Activated CD8-positive, alpha-beta memory T cell treated with anti-CD3 and anti-CD28 coated beads, Interleukin-2, amount 50 U/mL, for 1 hour (primary cell): Measurements from ENCODE around the gene SSPN.

Experiments
- DNase-seq: peaks from one replicate; pipeline ENCODE4 v3.0.0-alpha.2; 2020; ENCODE audit errors: extremely low read depth

Gene SSPN

DNA sequence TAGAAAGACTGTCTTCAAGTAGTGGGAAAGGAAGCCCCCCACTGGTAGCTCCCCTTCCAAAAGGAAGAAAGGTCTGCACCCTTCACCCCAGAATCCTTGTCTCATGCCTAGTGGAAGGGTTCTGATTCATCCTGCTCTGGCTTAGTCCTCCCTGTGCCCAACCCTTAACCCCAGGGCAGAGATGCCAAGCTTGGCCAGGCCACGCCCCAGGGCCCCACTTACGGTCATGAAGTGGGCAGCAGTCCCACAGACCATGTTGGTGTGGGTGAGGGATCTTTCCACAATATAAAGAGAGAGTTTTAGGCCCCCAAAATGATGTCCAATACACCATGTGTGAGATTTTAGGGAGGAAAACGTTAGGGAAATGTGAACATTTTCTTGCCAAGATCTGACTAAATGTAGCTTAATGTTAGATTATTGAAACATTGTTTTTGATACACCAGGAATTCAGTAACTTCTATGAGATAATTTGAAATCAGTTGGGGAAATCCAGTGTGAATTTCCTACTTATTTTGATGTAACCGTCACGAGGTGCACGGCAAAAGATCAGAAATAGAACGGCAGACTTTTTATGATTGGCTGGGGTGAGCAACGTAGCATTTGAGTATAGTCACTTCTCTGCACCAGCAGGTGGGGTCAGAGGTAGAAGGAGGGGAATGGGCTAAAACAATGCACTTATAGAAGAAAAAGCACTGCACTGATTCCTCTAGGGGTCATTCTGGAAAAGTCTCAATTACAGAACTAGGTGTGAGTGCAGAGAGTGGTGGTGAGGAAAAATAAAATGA lies 8.2 kb upstream of the SSPN start:
- DNase-seq: no peak

DNA sequence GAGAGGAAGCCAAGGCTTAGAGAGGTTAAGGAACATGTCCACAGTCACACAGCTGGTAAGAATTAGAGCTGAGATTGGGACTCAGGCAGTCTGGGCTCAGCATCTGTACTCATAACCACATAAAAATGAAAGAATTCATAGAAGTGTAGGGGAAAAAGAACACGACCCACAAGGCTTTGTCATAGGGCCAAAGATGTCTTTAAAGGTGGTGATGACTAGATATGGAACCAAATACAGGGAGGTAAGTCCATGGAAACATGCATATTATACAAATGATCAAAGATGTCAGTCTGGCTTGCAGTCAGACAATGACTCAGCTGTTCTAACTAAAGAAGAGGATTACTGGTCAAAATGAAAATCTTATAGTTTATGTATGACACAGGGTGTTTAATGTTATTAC lies 7.2 kb upstream of the SSPN start:
- DNase-seq: no peak

DNA sequence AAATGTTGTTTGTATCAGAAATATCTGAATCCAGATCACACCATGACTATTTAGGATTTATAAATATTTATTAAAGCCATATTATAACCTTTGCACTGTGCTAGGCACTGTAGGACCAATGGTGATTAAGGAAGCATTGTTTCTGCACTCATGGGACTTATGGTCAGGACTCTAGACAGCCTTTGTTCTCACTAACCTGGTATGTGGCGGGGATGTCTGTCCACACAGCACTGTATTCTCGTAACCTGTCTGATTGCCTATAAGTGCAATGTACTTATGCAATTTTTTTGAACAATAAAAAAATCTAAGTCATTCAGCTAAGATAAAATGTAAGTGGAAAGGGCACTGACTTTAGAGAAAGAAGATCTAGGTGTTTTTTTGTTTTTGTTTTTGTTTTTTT lies 6.7 kb upstream of the SSPN start:
- DNase-seq: no peak

DNA sequence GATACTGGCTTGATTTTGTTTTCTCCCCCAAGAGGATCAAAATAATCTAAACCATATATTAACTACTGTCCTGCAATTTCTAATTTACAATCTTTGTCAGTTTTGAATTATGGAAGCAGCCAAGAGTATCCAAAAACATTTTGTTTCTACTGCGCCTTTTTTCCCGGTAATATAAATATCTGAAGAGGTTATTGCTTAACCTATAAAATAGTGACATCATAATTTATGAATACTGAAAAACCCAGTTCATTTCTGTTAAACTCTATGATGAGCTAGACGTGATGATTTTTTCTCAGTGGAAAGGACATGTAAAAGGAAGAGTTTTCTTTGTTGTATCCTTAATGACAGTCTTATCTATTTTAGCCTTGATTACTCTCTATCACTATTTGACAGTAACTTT lies 3.2 kb upstream of the SSPN start:
- DNase-seq: no peak

DNA sequence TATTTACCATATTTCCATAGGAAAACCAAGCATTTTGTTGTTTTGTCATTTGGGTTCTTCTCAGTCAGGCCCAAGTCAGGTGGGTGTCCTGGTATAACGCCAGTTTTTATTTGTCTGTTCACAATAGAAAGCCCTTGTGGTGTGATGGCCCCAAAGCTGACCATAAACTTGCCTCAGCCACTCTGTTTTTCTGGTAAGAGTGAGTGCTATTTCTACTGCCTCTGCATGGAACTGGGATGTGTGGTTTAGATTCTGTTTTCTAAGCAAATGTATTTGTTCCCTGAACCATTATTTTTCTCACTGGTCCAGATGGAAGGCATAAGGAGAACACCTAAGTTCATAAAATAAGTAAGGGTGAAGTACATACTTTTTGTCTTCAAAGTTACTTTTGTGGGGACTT lies 1.8 kb upstream of the SSPN start:
- DNase-seq: no peak

DNA sequence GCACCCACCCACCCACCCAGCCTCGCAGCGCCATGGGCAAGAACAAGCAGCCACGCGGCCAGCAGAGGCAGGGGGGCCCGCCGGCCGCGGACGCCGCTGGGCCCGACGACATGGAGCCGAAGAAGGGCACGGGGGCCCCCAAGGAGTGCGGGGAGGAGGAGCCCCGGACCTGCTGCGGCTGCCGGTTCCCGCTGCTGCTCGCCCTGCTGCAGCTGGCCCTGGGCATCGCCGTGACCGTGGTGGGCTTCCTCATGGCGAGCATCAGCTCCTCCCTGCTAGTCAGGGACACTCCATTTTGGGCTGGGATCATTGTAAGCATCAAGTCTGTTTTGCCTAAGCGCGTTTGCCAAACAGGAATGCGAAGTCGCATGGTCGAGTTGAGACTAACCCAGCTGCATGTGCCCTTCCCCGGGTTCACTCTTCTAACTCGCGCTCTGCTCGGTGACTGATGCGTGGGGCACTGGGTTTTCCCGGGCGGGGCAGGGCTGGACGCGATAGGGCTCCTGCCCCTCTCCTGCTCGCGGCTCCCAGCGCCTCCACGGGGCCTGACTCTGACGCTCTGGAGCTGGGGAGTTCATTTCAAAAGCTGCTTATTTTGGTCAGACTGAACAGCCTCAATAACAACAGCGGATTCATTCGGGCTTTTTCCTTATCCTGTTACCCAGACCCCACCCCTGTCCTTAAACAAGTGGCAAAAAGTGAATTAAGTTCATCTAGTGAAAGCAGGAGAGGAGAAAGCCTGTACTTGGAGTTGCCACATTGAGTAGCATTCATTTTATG lies 458 bp downstream of the SSPN start:
- no peak for DNase-seq

DNA sequence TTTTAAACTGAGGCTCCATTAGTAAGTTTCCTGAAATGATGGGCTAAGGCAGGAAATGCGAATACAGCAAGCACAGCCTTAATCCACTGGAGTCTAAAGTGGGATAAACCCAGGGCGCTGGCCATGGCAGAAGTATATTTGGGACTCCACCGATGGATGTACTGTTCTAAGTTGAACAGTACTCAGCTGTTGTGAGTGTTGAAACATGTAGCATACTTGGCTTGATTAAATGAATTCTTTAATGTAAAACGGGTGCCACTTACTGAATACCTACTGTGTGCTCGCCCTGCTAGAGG lies 996 bp downstream of the SSPN start:
- DNase-seq: no peak

DNA sequence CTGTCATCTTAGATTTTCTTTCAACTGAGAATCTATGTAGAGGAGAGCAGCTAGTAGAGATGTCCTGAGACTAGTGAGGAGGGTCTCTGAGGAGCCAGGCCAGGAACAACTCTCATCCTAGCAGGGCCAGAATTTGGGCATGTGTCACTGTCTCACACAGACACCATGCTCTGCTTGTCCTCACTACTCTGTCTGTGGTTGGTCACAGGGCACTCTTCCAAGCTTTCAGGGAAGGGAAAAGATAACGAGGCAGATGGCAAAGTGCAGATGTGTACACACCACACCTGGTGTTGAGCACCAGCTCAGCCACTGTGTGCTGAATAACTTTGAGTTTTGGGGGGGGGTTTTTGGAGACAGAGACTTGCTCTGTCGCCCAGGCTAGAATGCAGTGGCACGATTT lies 2.5 kb downstream of the SSPN start:
- no peak for DNase-seq

DNA sequence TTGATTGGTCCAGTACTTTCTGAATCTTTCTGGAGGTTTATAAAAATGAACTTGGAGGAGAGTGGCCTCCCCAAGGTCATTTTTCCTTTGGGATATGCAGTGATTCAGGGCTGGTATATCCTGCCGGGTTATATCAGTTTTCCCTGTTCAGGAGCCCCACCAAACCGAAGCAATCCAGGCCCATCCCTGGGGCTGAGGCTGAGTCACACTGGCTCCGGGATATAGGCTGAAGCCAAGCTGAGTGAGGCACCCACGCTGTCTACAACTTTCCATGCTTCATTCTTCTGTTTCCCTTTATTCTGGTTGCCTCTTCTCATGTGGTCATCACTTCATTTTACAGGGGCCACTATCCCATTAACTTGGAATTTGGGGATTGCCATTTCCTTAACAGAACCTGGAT lies 3.4 kb downstream of the SSPN start:
- no peak for DNase-seq

DNA sequence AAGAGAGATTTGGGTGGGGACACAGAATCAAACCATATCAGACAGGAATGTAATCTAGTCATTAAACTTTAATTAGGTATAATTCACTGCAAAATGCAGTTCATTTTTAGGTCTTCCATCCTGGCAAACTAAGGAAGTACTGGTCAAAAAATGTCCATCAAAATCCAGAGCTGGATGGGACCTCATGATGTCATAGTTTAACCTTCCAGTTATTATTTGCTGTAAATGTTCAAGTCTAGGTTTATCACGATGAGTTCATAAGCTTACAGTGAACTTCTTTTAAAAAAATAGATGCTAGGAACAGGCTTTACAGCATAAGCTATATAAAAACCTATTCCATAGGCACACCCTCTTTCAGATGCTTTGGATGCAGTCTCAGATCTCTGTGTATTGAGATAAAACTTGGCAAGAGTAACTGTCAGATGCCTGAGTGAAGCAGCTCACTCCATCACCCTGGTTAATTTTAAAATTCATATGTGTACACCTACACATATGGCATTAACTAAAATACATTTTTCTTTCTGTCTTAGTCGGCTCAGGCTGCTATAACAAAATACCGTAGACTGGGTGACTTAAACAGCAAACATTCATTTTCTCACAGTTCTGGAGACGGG lies 7.9 kb downstream of the SSPN start:
- no peak for DNase-seq

DNA sequence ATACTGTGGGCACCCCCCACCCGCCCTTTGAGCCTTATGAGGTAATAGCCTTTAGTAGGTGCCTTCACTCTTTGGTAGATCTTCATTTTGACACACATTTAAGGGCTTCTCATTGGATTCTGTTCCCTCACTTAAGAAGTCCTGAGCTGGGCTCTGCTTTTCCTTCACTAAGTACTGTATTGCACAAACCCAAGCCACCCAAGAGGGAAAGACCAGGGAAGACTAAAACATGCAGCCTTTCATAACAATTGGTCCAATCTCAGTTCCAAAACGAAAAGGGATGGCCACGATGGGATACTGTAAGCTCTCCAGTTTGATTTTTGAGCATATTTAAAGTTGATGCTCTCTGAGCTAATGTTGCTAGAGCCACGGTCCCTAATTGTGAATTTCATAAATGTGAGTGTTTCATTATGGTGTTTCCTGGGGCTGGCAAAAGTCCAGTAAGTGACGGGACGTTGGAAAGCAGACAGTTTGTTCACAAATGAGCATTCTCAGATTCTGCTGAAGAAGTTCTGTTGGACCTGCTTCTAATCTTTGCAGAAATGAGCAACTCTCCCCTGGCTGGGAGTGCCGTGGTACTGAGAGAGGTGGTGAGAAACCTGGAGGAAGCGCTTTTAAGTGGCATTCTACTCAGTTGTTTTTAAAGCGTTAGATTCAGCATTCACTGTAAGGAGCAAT lies 9.4 kb downstream of the SSPN start:
- DNase-seq: no peak

DNA sequence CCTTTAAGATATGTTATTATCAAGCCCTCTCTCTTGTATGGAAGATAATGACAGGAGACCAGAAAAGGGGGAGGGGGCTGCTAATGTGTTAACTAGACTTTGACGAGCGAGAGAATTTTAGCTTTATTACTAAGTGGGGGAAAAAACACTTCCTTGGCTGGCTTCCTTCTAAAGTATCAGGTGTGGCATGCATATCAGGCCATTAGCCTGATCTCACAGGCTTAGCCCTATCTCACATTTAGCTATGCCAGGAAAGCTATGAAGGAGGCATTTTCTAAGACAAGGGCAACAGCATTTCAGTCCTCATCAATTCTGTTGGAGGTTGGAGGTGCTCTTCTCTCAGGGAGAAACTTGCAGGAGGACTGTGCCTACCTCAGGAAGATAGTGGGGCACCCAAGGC lies 9.9 kb downstream of the SSPN start:
- DNase-seq: no peak

DNA sequence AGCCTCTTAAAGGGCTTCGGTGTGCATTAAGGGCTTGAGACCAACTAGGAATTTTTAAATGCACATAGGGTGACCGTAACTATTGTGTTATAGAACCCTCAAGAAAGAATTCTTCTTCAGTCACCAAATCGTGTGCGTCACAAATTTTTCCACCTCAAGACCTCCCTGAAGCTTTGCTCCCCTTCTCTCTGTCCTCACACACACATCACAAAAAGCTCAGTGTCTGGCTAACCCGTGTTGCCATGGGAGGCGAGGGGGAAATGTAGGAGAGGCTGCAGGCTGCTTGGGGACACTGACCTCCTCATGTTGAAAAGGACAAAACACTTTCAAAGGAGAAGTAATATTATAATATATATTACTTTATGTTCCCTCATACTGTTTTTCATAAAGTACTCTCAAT lies 10.6 kb downstream of the SSPN start:
- no peak for DNase-seq

DNA sequence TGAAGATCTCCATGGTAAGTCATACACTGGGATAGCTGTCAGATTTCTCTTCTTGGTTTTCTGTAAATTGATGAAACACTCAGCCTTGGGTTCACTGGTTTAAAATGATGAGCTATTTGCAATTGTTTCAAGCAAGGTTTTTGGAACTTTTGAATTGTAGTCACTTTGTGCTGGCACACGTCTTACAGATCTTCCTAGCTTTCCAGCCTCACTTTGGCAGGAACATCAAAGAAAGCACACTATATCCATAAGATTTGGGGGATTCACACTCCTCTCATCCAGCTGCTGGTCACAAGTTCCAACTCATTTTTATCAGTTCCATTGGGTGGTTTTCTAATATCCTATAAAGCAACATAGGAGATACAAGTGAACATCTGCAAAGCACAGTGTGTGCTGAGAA lies 16.0 kb downstream of the SSPN start:
- no peak for DNase-seq

DNA sequence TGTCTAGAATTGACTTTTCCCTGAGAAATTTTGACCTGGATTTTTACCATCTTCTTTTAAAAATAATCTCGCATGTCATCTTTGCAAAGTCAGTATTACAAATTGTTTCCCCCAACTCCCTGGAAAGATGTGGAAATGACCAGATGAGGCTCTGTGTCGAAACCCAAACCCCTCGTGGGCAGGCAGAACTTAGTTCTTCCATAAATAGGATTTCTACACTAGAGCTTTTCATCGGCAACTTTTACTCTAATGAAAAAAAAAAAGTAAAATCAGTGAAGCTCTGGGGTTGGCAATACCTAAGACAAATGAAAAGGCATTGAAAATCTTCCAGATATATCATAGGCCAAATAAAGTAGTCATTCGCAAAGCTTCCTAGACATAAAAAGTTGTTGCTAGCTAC lies 17.0 kb downstream of the SSPN start:
- no peak for DNase-seq

DNA sequence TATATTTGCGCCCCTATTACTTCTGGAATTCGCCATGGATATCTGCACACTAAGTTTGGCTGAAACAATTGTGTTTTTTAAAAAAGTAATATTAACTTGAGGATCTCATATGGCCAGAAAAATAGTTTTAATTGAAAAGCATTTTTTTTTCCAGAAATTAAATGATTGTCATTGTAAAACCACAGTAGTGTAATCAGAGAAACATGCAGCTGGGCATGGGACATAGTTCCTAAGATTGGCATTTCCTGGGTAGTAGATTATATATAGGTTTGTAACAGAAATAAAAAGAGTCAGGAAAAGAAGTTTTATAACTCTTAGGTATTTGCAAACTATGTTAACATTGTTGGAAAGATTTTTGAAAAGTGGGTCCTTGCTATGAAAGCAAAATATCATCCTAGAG lies 17.6 kb downstream of the SSPN start:
- DNase-seq: no peak

DNA sequence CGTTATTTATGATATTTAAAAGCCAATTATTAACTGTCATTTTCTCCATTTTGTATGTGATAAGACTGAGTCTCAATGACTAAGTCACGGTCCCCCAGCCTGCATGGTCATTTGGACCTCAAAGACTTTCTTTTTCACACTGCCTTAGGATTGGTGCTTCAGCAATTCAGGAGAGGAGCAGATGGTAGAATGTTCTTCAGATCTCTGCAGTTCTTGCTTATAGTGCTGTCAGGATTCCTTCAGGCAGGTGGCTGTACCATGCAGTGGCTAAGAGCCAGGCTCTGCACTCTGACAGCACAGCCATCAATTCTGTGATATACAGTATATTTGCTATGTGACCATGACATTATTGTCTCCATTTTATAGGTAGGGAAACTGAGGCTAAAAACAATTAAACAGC lies 18.7 kb downstream of the SSPN start:
- DNase-seq: no peak

DNA sequence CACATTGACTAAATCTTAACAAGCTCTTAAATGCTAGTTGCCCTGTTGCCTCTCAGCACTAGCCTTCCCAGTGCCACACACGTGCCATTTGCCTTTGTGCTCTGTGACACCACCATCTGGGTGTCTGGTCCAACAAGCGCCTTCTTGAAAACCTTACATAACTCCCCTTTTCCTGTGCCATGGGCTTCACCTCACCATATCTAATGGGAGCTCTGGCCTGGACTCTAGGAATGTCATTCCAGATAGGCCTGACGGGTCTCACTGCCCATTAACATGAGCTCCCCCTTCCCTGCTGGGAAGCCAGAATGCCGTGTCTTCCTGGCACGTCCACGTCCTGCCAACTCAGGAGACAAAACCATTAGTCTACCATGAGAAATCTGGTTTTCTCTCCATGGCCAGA lies 24.4 kb downstream of the SSPN start:
- DNase-seq: no peak

DNA sequence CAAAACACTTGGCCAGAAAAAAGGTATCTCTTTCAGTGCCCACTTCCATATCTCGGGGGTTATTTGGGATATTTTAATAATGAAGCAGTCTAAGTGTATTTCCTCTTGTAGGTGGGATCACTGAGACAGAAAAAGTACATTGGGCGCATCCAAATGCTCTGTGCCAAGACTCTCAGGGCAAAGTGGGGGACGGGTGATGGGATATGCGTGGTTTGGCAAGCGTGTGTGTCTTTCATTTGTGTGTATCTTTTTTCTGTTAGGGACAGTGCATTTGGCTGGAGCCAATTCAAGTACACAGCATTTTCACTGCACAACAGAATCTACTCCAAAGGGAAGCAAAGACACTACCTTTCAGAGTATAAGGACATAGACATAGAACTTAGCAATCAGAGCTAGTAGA lies 29.3 kb downstream of the SSPN start:
- DNase-seq: no peak

DNA sequence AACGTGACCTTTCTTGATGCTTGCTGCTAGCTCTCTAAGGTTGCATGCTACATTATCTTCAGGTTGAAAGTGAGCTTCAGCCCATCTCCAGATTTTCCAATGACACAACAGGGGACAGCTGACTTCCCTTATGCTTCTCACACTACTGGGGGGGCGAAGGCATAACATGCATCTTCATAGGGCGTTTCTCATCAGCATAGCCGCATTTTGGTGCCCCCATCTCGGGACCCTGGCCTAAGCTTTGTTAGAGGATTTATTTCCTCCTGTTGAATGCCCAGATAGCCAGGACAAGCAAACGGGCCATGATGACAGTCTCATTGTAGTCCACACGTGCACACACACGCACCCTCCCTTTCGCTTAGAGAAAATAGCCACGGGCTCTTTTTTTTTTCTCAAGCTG lies 30.7 kb downstream of the SSPN start:
- no peak for DNase-seq

DNA sequence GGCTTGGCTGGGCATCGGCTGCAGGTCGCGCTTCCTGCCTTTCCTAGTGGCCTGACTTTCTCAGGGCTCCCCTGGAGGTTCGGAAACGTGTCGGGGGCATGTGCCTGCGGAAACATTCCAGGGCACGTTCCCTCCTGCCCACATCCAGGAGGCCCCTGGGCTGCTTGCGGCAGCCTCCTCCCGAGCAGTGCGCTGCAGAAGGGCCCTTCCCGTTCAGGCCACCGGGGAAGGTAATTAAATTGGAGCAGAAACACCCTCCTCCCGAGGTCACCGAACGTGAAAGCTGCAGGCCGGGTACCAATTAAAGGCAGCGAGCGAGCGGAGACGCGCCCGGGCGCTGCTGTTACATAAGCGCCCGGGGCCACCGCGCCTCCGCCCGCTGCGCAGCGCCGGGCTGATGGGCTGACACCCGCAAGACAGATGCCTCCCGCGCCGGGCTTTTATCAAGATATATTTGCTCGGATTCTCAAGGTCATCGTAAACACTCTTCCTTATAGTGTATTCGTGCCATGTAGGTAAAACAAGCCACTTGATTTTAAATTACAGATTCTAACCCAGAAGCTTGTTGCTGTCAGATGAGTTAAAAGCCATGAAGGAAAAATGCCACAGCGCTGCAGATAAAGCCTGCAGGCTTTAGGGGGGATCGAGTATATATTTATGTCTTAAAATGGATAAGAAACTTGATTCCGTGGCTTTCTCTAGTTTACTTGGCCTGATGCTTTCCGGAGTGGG lies 31.4 kb downstream of the SSPN start:
- DNase-seq: no peak

DNA sequence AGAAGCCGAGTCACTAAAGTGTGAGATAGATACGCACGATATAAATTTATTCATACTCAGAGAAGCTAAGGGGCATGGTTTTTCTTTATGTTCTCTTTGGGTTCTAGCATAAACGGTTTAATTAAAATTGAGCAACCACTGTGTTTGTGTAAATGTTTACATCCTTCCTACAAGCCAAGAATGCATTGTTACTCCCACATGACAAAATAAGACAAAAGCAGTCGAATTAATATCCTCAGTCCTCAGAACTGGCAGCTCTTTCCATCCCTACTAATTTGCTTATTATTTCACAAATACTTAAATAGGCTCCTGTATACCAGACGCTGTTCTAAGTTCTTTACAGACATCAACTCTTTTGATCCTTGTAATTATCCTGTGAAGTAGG lies 32.0 kb downstream of the SSPN start:
- DNase-seq: no peak
